OCI-LY3 (cell line): ENCODE measurements around the gene CETN3.

Experiments
- H2AFZ ChIP-seq: fragments of 200-600, 300-600 bp; shearing (Covaris generic); 2 replicates; pipeline ENCODE4 v1.6.0; 2014; ENCODE audit warnings: antibody characterized with exemption, low read depth, low read length
- H3K27ac ChIP-seq: fragments of 200-600, 300-600 bp; sonication (generic); 2 replicates; pipeline ENCODE4 v1.5.1; 2014; ENCODE audit warnings: mild to moderate bottlenecking, low read length, moderate library complexity, mixed read lengths
- H3K27me3 ChIP-seq: fragments of 200-600, 300-600 bp; sonication (generic); 2 replicates; pipeline ENCODE4 v1.6.1; 2014; ENCODE audit warnings: low read depth, low read length, mixed read lengths
- H3K36me3 ChIP-seq: fragments of 200-600, 300-600 bp; sonication (generic); replicated peaks from 2 replicates; pipeline ENCODE3; 2014; ENCODE audit warnings: low read depth, low read length, mixed read lengths
- H3K4me1 ChIP-seq: fragments of 300-600, 200-600 bp; sonication (generic); 2 replicates; pipeline ENCODE4 v1.6.1; 2014; ENCODE audit warnings: low read length, mixed read lengths
- H3K4me2 ChIP-seq: fragments of 200-600, 300-600 bp; sonication (generic); 2 replicates; pipeline ENCODE4 v1.6.1; 2014; ENCODE audit warnings: low read length, mixed read lengths
- H3K4me3 ChIP-seq: fragments of 300-600, 200-600 bp; sonication (generic); 2 replicates; pipeline ENCODE4 v1.5.1; 2014; ENCODE audit warnings: antibody characterized with exemption, mild to moderate bottlenecking, low read length, moderate library complexity
- H3K79me2 ChIP-seq: fragments of 300-600, 200-600 bp; shearing (Covaris generic); 2 replicates; pipeline ENCODE4 v1.6.1; 2014; ENCODE audit warnings: mild to moderate bottlenecking, low read length, mixed read lengths
- H3K9ac ChIP-seq: fragments of 300-600, 200-600 bp; shearing (Covaris generic); 2 replicates; pipeline ENCODE4 v1.6.0; 2014; ENCODE audit warnings: mild to moderate bottlenecking, low read length, moderate library complexity
- H3K9me3 ChIP-seq: fragments of 200-600, 300-600 bp; shearing (Covaris generic); 2 replicates; pipeline ENCODE4 v1.6.1; 2014; ENCODE audit warnings: low read length, mixed read lengths; ENCODE audit not compliant: insufficient read depth
- H4K20me1 ChIP-seq: fragments of 200-600, 300-600 bp; sonication (generic); 2 replicates; pipeline ENCODE4 v1.6.1; 2016; ENCODE audit warnings: low read length, mixed read lengths; ENCODE audit not compliant: insufficient read depth
- EZH2phosphoT487 ChIP-seq: fragments of 200-600 bp; shearing (Covaris generic); IDR thresholded peaks from 2 replicates; pipeline ENCODE4 v1.6.1; 2018; ENCODE audit warnings: antibody characterized with exemption, mixed run types, low read depth
- TF ChIP-seq, protein P1 (sequence below): fragments of 200-600, 300-600 bp; sonication (generic); IDR thresholded peaks from 2 replicates; pipeline ENCODE4 v1.5.1; 2014; ENCODE audit warnings: antibody characterized with exemption, low read length, low read depth

CETN3 gene

DNA sequence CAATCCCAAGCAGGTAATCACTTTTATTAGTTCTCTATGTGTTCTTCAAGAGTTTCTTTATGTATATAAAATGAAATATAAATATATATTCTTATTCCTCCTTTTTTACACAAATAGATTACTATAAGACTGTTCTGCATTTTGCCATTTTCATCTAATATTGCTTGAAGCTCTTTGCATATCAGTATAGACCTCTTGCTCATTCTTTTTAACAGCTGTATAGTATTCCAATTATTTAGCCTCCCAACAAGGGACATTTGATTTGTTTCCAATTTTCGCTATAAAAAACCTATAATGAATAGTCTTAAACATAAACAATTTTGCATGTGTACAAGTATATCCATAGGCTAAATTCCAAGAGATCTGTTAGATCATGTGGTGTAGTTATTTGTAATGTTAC lies 25.2 kb downstream of the CETN3 start:
- Histone ChIP-seq H3K4me1 (no peaks in the 10 kb centered on the region), H3K79me2 (no peaks in the 10 kb centered on the region), H4K20me1 (no peaks in the 10 kb centered on the region), H3K9ac (no peak overlapping the region), H2AFZ (no peak overlapping the region), H3K4me2 (no peak overlapping the region), H3K27me3 (no peaks in the 10 kb centered on the region), H3K36me3 (no peaks in the 10 kb centered on the region), H3K27ac (no peak overlapping the region), H3K9me3 (no peaks in the 10 kb centered on the region), H3K4me3 (no peak overlapping the region)
- TF ChIP-seq, protein P1, sequence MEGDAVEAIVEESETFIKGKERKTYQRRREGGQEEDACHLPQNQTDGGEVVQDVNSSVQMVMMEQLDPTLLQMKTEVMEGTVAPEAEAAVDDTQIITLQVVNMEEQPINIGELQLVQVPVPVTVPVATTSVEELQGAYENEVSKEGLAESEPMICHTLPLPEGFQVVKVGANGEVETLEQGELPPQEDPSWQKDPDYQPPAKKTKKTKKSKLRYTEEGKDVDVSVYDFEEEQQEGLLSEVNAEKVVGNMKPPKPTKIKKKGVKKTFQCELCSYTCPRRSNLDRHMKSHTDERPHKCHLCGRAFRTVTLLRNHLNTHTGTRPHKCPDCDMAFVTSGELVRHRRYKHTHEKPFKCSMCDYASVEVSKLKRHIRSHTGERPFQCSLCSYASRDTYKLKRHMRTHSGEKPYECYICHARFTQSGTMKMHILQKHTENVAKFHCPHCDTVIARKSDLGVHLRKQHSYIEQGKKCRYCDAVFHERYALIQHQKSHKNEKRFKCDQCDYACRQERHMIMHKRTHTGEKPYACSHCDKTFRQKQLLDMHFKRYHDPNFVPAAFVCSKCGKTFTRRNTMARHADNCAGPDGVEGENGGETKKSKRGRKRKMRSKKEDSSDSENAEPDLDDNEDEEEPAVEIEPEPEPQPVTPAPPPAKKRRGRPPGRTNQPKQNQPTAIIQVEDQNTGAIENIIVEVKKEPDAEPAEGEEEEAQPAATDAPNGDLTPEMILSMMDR, result no peak
- TF ChIP-seq EZH2phosphoT487, result no peak

DNA sequence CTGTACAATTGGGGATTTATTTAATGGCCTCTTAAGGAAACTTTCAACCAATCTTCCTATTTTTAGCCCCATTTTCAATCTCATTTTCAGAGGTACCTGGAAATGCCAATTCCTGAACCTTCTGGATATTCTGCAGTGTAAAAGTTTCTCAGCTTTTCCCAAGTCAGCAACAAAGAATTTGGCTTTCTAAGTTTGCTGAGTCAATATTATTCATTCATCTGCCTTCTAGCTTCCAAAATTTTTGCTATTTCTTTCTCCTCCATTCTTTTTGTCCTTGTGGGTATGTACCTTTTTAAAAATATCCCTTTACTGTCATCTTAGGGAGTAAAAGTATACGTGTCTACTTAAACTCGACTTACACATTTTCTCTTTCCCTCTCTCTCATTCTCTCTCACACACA lies 25.7 kb downstream of the CETN3 start:
- no peak overlapping the region for H3K4me3 ChIP-seq
- no peaks in the 10 kb centered on the region for H3K27me3 ChIP-seq
- TF ChIP-seq EZH2phosphoT487, result no peak
- TF ChIP-seq, protein P1, result no peak
- no peak overlapping the region for H3K27ac ChIP-seq
- no peak overlapping the region for H2AFZ ChIP-seq
- no peaks in the 10 kb centered on the region for H4K20me1 ChIP-seq
- H3K36me3 ChIP-seq, result no peaks in the 10 kb centered on the region
- H3K9ac ChIP-seq, result no peak overlapping the region
- H3K9me3 ChIP-seq, result no peaks in the 10 kb centered on the region
- H3K79me2 ChIP-seq, result no peaks in the 10 kb centered on the region
- H3K4me1 ChIP-seq, result no peaks in the 10 kb centered on the region
- no peak overlapping the region for H3K4me2 ChIP-seq

DNA sequence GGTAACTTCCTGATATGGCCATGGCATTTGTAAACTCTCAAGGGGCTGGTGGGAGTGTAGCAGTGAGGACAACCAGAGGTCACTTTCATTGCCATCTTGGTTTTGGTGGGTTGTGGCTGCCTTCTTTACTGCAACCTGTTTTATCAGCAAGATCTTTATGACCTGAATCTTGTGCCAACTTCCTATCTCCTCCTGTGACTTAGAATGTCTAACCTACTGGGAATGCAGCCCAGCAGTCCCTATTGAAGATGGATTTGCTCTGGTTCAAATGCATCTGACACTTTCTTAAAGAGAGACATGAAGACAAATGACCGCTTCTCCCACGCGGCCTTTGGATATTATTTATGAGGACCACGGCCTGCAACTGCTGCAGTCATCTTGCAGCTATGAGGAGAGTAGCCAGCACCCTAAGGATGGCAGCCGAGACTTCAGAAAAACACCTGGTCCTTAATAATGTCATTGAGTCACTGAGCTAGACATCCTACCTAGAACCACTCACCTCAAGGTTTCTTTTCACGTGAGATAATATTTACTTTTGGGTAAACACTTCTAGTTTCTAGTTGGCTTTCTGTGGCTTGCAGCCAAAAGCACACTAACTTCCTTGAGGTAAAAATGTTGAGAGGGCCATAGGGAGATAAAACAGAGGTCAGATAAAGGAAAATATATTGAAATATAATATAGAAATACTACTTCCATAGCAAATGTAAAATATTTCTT lies 28.2 kb downstream of the CETN3 start:
- Histone ChIP-seq H2AFZ (no peak overlapping the region), H3K4me2 (no peak overlapping the region), H3K36me3 (no peaks in the 10 kb centered on the region)

DNA sequence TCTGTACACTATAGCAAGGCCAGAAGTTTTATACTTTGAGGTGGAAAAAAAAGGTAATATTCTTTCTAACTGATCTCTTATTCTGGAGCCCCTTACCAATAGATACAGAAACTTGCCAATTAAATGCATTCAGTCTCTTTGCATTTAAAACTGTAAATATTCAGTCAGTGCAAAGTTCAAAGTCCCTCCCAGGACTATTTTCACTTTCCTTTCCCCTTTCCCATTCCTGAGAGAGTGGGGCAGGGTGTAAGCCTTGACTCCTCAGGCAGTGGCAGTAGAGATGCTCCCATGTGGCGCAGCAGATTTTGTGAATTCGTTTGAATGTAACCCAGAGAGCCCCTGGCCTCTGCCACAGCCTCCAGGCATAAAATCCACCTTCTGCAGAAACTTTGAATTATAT lies 29.9 kb downstream of the CETN3 start:
- TF ChIP-seq EZH2phosphoT487, result no peak
- TF ChIP-seq, protein P1, result no peak
- H3K27me3 ChIP-seq, result no peaks in the 10 kb centered on the region
- H3K9ac ChIP-seq, result no peak overlapping the region
- H4K20me1 ChIP-seq, result no peaks in the 10 kb centered on the region
- no peak overlapping the region for H2AFZ ChIP-seq
- H3K9me3 ChIP-seq, result no peaks in the 10 kb centered on the region
- no peak overlapping the region for H3K27ac ChIP-seq
- no peak overlapping the region for H3K4me2 ChIP-seq
- no peaks in the 10 kb centered on the region for H3K79me2 ChIP-seq
- no peak overlapping the region for H3K4me3 ChIP-seq
- no peaks in the 10 kb centered on the region for H3K36me3 ChIP-seq
- H3K4me1 ChIP-seq, result no peaks in the 10 kb centered on the region

More for the DNA sequence above, 28.2 kb downstream of the CETN3 start:
- no peak overlapping the region for H3K27ac ChIP-seq
- no peaks in the 10 kb centered on the region for H3K4me1 ChIP-seq
- TF ChIP-seq, protein P1, result no peak
- no peak for TF ChIP-seq EZH2phosphoT487
- H4K20me1 ChIP-seq, result no peaks in the 10 kb centered on the region
- no peak overlapping the region for H3K9ac ChIP-seq
- no peaks in the 10 kb centered on the region for H3K9me3 ChIP-seq
- H3K4me3 ChIP-seq, result no peak overlapping the region
- H3K27me3 ChIP-seq, result no peaks in the 10 kb centered on the region
- no peaks in the 10 kb centered on the region for H3K79me2 ChIP-seq
